Breast epithelium (tissue), 4 donors: ENCODE data around the gene CDK5RAP3. TPM values are rescaled to one million over a fixed set of nuclear protein-coding genes. Genes with fewer than 3 reads are reported as not detected.
A peak's percentile ranks its signal among the peaks of the same experiment; 100 is the strongest.

Experiments used
- DNase-seq, 2 donors: peaks; one replicate each; pipeline ENCODE4 v3.0.0-alpha.2; 2019; ENCODE audit warnings: low spot score in 2 of 2
- H3K27ac ChIP-seq, 2 donors: fragments of 200-600 bp; sonication (generic) in 1 of 2; one replicate each; pipeline ENCODE4 v1.5.1; 2016 to 2019; ENCODE audit warnings: mild to moderate bottlenecking in 1 of 2
- H3K27me3 ChIP-seq, 2 donors: fragments of 200-600 bp; sonication (generic) in 1 of 2; one replicate each; pipeline versions ENCODE4 v1.5.1 to v1.6.0; 2017 to 2019; ENCODE audit warnings: control low read depth in 1 of 2, mild to moderate bottlenecking in 1 of 2
- H3K36me3 ChIP-seq: fragments of 200-600 bp; one replicate; pipeline ENCODE4 v1.5.1; 2019
- H3K4me1 ChIP-seq, 2 donors: fragments of 200-600 bp; sonication (generic); one replicate each; pipeline ENCODE4 v1.5.1; 2016 to 2019; ENCODE audit warnings: control low read depth in 1 of 2
- H3K4me3 ChIP-seq, 3 donors: fragments of 200-600 bp; sonication (generic); 1 replicate in 2 of 3; 2 replicates in 1 of 3; pipeline ENCODE4 v1.5.1; 2016 to 2019; ENCODE audit warnings: mild to moderate bottlenecking in 3 of 3, moderate library complexity in 2 of 3
- H3K9me3 ChIP-seq, 2 donors: fragments of 200-600 bp; sonication (generic) in 1 of 2; one replicate each; pipeline ENCODE4 v1.5.1; 2016 to 2019; ENCODE audit warnings: control low read depth in 1 of 2
- POLR2A ChIP-seq: fragments of 450-650 bp; IDR thresholded peaks from one replicate; pipeline ENCODE4 v1.6.1; 2016; ENCODE audit warnings: antibody characterized with exemption, mild to moderate bottlenecking, moderate library complexity
- POLR2AphosphoS5 ChIP-seq, 3 donors: sonication (generic); formaldehyde crosslinking; IDR thresholded peaks; one replicate each; pipeline ENCODE4 v1.6.1; 2017; ENCODE audit warnings: antibody characterized with exemption in 3 of 3
- intact Hi-C: fragments of 100-400 bp; cut with DNase I; formaldehyde crosslinking; loops from one replicate; pipeline ENCODE4 v1.15.1; 2023; ENCODE audit warnings: low total_unique reads
- total RNA-seq, 3 donors: library from RNA; depleted of rRNA; stranded (reverse); fragments of >200 nt; gene quantifications; one replicate each; pipeline ENCODE4 v1.1.0, GENCODE V29; 2016
- TF ChIP-seq, protein P1 (sequence below), 3 donors: fragments of 450-650 bp; IDR thresholded peaks; one replicate each; pipeline ENCODE4 v1.5.1; 2016 to 2017; ENCODE audit warnings: antibody characterized with exemption in 3 of 3, mild to moderate bottlenecking in 3 of 3, moderate library complexity in 3 of 3

Gene CDK5RAP3
- total RNA-seq, 3 donors from 2014 or later: 121 to 198 (median 183) TPM

- H3K4me3 ChIP-seq: peak overlapping the region; percentile 40 to 66 (median 55)
- H3K9me3 ChIP-seq: no peaks in the 10 kb centered on the region
- no peak for TF ChIP-seq POLR2A
- TF ChIP-seq POLR2AphosphoS5 (IDR thresholded peaks at IDR 0.05): no peak
- TF ChIP-seq, protein P1, sequence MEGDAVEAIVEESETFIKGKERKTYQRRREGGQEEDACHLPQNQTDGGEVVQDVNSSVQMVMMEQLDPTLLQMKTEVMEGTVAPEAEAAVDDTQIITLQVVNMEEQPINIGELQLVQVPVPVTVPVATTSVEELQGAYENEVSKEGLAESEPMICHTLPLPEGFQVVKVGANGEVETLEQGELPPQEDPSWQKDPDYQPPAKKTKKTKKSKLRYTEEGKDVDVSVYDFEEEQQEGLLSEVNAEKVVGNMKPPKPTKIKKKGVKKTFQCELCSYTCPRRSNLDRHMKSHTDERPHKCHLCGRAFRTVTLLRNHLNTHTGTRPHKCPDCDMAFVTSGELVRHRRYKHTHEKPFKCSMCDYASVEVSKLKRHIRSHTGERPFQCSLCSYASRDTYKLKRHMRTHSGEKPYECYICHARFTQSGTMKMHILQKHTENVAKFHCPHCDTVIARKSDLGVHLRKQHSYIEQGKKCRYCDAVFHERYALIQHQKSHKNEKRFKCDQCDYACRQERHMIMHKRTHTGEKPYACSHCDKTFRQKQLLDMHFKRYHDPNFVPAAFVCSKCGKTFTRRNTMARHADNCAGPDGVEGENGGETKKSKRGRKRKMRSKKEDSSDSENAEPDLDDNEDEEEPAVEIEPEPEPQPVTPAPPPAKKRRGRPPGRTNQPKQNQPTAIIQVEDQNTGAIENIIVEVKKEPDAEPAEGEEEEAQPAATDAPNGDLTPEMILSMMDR (IDR thresholded peaks at IDR 0.05): no peak
- intact Hi-C loops: loop anchor here (5.0 kb wide), 1 partner anchor 98 kb away; no protein-coding TSS in a partner anchor
- peaks cover 0 to 3% of the 10 kb centered on the region in 2 donors for H3K27me3 ChIP-seq
- peak overlapping the region; percentile 62 to 84 for H3K27ac ChIP-seq
- no peaks in the 10 kb centered on the region for H3K36me3 ChIP-seq
- DNase-seq: peak in 1 of 2 donors; percentile 46
- H3K4me1 ChIP-seq: peaks cover 16 to 28% of the 10 kb centered on the region in 2 donors
These were observed 53.5 kb downstream of the CDK5RAP3 start for GRCh38 chr17:48024149-48025039.

DNA sequence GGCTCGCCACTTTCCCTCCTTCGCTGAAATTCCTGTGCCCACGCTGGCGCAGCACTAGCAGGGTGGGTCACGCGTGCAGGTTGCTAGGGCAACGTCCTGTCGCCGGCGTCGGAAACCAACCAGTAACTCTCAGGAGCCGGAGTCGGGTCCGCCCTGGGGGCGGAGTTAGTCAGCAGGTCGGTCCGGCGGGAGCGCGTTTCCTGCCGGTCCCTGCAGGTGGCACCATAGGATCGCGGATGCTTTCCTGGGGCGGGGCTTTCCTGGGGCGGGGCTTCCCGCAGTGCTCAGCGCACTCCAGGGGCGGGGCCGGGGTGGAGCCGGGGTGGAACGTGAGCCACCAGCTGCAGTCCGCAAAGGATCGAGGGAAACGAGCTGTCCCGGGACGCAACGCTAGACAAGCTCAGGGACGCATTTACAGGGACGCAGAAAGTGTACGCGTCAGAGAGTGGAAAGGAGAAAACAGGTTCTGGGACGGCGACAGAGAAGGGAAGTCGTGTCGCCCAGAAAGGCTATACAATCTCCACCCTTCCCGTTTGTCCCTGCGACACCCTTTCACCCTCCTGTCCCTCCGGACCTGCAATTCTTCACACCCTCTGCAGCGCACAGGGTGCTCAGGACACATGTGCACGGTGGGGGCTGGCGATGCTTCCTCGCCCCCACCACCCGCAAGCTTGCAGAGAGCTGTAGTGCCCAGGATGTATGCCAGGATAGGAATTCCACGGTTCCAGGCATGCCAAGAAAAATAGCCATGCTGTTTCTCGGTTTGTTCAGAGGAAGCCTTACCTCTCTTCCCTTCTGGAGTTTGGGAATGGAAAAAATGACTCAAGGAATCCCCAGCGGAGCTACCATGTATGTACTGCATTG lies 54.4 kb downstream of the CDK5RAP3 start:
- intact Hi-C loops: loop anchor here (5.0 kb wide), 1 partner anchor 97 kb away; no protein-coding TSS in a partner anchor
- Histone ChIP-seq H3K36me3 (no peaks in the 10 kb centered on the region), H3K9me3 (no peaks in the 10 kb centered on the region), H3K27me3 (peaks cover 0 to 3% of the 10 kb centered on the region in 2 donors), H3K4me1 (peaks cover 16 to 28% of the 10 kb centered on the region in 2 donors), H3K4me3 (peak overlapping the region; percentile 40 to 66 (median 55)), H3K27ac (peak overlapping the region; percentile 75 to 84)
- DNase-seq: peak; percentile 97 to 99
- peak in 1 of 3 donors; percentile 32 for TF ChIP-seq POLR2AphosphoS5 (IDR thresholded peaks at IDR 0.05)
- TF ChIP-seq POLR2A: no peak
- TF ChIP-seq, protein P1 (IDR thresholded peaks at IDR 0.05): peak; percentile 31 to 89 (median 81)

DNA sequence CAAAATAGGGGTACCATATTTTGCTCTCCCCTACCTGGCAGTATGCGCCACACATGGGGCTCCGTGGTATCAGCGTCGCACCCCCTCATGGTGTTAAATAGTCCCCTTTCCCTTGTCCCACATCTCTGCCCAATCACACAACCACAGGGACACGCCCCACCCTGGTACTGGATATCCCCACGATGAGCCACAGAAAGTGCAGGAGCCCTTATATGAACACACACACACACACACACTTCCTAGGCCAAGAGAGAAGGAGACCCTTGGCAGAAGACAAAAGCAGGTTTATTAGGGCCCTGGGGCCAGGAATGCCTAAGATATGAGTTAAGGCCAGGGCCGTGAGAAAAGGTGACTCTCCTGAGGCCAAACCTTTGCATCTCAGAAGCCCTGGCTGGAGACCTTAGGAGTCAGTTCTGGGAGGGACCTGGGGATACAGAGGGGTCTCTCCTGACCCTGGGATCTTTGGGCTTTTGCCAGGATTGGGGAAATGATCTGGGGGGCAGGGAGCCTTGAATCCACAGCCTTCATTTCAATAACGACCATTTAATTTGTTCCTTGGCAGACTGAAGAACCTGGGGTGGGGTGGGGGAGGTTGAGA lies 55.1 kb downstream of the CDK5RAP3 start:
- peaks cover 16 to 28% of the 10 kb centered on the region in 2 donors for H3K4me1 ChIP-seq
- TF ChIP-seq POLR2A: no peak
- TF ChIP-seq, protein P1 (IDR thresholded peaks at IDR 0.05): peak in 1 of 3 donors; percentile 8
- H3K27ac ChIP-seq: peak overlapping the region; percentile 62 to 75

GRCh38 chr17:48026502-48027321 lies 55.8 kb downstream of the CDK5RAP3 start:
- Histone ChIP-seq H3K4me3 (peak overlapping the region in 1 of 3 donors; percentile 66), H3K9me3 (no peaks in the 10 kb centered on the region), H3K36me3 (no peaks in the 10 kb centered on the region), H3K4me1 (peaks cover 16 to 28% of the 10 kb centered on the region in 2 donors), H3K27me3 (peaks cover 0 to 3% of the 10 kb centered on the region in 2 donors), H3K27ac (peak overlapping the region; percentile 62 to 75)
- TF ChIP-seq POLR2A: no peak
- TF ChIP-seq, protein P1 (IDR thresholded peaks at IDR 0.05): peak; percentile 61 to 88 (median 84)
- peak in 2 of 3 donors; percentile 11 to 39 for TF ChIP-seq POLR2AphosphoS5 (IDR thresholded peaks at IDR 0.05)
- peak; percentile 88 to 92 for DNase-seq
- intact Hi-C loops: loop anchor here (5.0 kb wide), 1 partner anchor 96 kb away; no protein-coding TSS in a partner anchor

More for the DNA sequence above, 55.1 kb downstream of the CDK5RAP3 start:
- peaks cover 0 to 3% of the 10 kb centered on the region in 2 donors for H3K27me3 ChIP-seq
- intact Hi-C loops: loop anchor here (5.0 kb wide), 1 partner anchor 96 kb away; no protein-coding TSS in a partner anchor
- no peaks in the 10 kb centered on the region for H3K9me3 ChIP-seq
- peak overlapping the region in 2 of 3 donors; percentile 55 to 66 for H3K4me3 ChIP-seq
- no peaks in the 10 kb centered on the region for H3K36me3 ChIP-seq
- DNase-seq: peak in 1 of 2 donors; percentile 37
